GM15510 (cell line): ENCODE results near the gene SBF1.

Experiments
- POLR2A ChIP-seq: IDR thresholded peaks from 3 replicates; pipeline ENCODE4 v1.6.1; 2011; ENCODE audit warnings: borderline replicate concordance; ENCODE audit not compliant: insufficient read length; ENCODE audit errors: extremely low read depth

The SBF1 gene, protein sequence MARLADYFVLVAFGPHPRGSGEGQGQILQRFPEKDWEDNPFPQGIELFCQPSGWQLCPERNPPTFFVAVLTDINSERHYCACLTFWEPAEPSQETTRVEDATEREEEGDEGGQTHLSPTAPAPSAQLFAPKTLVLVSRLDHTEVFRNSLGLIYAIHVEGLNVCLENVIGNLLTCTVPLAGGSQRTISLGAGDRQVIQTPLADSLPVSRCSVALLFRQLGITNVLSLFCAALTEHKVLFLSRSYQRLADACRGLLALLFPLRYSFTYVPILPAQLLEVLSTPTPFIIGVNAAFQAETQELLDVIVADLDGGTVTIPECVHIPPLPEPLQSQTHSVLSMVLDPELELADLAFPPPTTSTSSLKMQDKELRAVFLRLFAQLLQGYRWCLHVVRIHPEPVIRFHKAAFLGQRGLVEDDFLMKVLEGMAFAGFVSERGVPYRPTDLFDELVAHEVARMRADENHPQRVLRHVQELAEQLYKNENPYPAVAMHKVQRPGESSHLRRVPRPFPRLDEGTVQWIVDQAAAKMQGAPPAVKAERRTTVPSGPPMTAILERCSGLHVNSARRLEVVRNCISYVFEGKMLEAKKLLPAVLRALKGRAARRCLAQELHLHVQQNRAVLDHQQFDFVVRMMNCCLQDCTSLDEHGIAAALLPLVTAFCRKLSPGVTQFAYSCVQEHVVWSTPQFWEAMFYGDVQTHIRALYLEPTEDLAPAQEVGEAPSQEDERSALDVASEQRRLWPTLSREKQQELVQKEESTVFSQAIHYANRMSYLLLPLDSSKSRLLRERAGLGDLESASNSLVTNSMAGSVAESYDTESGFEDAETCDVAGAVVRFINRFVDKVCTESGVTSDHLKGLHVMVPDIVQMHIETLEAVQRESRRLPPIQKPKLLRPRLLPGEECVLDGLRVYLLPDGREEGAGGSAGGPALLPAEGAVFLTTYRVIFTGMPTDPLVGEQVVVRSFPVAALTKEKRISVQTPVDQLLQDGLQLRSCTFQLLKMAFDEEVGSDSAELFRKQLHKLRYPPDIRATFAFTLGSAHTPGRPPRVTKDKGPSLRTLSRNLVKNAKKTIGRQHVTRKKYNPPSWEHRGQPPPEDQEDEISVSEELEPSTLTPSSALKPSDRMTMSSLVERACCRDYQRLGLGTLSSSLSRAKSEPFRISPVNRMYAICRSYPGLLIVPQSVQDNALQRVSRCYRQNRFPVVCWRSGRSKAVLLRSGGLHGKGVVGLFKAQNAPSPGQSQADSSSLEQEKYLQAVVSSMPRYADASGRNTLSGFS (N-terminal part only)

GRCh38 chr22:50474710-50475651 lies at the start of gene SBF1:
TSS of gene SBF1 (minus strand) at chr22:50475035. CDS start at chr22:50474840, 195 bp downstream.
- peak; percentile 67 for TF ChIP-seq POLR2A

DNA sequence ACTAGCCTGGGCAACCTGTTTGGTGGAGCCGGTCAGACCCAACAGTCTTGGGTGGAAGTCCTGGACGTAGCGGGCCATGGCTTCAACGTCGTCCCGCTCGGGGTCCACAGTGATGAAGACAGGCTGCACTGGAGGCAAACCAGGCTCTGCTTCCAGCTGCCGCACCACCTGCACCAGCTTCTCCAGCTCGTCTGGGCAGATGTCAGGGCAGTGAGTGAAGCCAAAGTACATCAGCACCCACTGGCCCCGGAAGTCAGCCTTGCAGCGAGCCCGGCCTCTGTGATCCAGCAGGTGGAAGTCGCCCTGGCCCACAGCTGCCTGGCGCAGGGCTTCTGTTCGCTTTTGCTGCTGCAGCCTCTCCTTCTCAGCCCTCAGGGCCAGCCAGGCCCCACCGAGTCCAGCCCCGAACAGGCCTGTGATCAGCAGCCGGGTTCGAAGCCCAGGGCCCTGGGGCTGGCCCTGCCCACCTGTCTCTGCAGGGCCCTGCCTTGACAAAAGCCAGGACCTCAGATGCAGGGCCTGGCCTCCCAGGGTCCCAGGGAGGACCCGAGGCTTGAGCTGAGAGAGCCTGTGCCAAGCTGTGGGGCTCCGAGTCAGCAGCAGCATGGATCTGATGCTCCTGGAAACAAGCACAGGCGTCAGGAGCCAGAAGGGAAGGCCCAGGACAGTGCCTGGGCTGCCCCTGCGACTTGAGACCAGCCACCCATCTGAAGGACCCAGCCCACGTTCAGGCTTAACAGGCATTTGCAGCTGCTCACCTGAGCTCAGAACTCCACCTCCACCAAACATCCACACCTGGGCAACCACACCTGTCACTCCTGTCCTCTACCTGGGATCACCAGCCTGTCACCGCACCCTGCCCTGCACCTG lies 49.2 kb upstream of the SBF1 start:
- TF ChIP-seq POLR2A = no peak

- no peak for TF ChIP-seq POLR2A
These were observed 48.6 kb upstream of the SBF1 start for GRCh38 chr22:50523458-50523805.

DNA sequence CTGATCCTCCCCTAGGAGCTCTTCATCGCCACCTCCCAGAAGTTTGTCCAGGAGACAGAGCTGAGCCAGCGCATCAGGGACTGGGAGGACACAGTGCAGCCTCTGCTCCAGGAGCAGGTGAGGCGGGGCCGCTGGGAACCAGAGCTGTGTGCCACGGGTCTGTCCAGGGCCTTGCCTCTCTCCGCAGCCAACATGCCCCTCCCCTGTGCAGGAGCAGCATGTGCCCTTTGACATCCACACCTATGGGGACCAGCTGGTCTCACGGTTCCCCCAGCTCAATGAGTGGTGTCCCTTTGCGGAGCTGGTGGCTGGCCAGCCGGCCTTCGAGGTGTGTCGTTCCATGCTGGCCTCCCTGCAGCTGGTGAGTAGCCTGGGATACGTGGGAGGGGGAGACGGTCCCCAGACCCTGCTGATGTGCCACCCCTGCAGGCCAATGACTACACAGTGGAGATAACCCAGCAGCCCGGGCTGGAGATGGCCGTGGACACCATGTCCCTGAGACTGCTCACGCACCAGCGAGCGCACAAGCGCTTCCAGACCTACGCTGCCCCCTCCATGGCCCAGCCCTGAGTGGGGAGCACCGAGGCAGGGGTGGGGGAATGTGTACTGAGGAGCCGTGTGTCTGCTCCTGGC lies 48.1 kb upstream of the SBF1 start:
- TF ChIP-seq POLR2A = no peak

DNA sequence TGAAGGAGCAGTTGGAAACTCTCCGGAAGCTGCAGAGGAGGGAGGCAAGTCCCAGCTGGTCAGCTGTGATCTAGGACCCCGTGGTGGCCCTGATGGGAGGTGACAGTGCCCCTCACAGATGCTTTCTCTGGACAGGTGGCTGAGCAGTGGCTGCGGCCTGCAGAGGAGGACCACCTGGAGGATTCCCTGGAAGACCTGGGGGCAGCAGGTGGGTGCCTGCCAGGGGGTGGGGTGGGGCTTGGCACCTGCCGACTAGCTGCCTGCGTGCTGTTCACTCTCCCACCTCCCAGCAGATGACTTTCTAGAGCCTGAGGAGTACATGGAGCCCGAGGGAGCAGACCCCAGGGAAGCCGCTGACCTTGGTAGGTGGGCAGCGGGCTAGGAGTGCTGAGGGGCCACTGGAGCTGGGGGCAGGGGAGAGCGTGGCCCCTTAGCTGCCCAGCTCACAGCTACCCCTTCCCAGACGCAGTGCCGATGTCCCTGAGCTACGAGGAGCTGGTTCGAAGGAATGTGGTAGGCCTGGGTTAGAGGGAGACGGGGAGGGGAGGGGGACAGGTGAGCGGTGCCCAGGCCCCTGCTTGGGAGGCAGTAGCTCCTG lies 47.5 kb upstream of the SBF1 start:
- no peak for TF ChIP-seq POLR2A

DNA sequence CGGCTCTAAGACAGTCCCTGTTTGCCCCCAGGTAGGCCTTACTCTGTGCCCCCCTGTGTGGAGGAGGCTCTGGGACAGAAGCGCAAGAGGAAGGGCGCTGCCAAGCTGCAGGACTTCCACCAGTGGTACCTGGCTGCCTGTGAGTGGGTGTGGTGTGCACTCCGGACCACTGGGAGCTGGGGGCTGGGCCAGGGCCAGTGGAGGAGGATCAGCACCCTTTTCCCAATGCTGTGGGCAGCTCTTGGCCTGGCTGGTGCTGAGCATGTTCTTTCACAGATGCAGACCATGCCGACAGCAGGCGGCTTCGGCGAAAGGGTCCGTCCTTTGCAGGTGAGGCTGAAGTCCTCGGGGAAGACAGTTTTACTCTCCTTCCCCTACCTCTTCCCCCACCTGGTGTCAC lies 46.9 kb upstream of the SBF1 start:
- no peak for TF ChIP-seq POLR2A

- no peak for TF ChIP-seq POLR2A
These were observed 46.1 kb upstream of the SBF1 start for GRCh38 chr22:50520826-50521453.

GRCh38 chr22:50519151-50519550 lies 44.3 kb upstream of the SBF1 start:
- no peak for TF ChIP-seq POLR2A

- TF ChIP-seq POLR2A = no peak
These were observed 43.8 kb upstream of the SBF1 start for GRCh38 chr22:50518606-50519005.

DNA sequence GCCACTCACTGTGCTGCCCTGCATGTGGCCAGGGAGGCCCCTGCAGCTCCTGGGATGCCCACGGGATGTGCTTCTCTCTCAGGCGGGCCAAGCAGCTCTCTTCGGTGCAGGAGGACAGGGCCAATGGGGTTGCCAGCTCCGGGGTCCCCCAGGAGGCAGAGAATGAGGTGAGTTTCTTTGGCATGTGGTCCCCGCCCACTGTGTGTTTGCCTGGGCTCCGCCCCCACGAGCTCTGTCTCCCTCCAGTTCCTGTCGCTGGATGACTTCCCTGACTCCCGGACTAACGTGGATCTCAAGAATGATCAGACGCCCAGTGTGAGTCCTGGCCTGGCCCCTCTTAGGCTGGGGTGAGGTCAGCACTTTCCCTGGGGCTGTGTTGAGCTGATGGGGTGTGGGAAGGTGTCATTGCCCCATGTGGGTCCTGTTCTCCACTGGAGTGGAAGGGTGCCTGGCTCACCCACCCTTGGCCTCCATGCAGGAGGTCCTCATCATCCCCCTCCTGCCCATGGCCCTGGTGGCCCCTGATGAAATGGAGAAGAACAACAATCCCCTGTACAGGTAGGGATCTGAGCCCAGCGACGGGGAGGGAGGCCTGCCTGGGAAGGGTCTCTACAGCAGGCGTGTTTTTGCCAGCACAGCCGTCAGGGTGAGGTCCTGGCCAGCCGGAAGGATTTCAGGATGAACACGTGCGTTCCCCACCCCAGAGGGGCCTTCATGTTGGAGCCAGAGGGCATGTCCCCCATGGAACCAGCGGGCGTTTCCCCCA lies 42.8 kb upstream of the SBF1 start:
- no peak for TF ChIP-seq POLR2A

GRCh38 chr22:50516891-50517290 lies 42.1 kb upstream of the SBF1 start:
- no peak for TF ChIP-seq POLR2A
